GM19099 (cell line): Measurements from ENCODE around the gene DEXI.

ENCODE experiments used
- POLR2A ChIP-seq: IDR thresholded peaks from 3 replicates; pipeline ENCODE4 v1.6.1; 2011; ENCODE audit warnings: low read depth; ENCODE audit not compliant: insufficient read length; ENCODE audit errors: extremely low read depth

The DEXI gene

DNA sequence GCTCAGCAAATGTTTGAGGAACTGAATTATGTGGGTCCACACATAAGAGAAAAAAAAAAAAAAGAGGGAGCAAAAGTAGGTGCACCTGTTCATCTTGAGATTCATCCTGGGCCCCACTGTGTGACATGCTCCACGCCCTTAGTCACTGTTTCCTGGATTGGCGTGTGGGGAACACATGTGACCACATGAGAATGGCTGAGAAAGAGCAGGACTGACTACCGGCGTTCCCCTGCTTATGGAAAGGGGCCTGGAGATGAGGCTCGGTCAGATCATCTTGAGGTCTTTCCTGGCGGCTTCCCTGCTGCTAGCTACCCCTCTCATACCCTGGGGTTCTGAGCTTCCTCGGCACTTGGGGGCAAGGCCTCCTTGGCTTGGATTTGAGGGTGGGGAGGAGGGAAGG is 3.9 kb downstream of the DEXI start:
- TF ChIP-seq POLR2A = no peak

DNA sequence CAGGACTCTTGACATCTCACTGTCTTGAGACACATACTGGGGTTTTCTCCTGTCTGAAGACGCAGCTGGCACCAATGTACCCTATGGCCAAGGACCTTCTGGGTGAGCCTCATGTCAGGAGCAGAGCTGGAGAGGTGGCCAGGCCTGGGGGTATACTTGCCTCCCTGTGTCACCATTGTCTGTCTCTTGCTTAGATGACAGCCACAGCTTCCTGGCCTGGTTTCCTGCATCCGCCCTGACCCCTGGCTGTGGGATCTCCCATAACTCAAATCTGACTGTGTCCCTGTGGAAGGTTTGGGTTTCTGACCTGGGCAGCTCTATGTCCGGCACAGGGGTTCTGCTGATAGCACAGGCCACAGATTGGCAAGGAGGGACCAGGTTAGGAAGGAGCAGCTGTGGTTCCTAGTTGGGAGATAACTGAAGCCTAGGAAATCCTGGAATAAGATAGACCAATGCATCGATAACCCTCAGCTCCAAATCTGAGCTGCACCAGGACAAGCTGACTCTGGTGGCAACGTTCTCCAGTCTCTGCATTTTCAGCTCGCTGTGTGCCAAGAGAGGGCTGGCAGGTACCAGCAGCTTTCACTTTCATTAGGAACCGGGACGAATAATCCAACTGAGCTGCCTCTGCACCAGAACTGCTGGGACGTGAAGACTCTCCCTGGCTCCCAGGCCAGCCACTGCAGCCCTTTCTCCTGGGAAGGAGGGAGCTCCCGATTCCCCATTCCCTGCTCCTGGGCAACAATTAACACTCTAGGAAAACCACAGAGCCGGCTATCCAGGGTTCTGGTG is 5.0 kb downstream of the DEXI start:
- TF ChIP-seq POLR2A = no peak

DNA sequence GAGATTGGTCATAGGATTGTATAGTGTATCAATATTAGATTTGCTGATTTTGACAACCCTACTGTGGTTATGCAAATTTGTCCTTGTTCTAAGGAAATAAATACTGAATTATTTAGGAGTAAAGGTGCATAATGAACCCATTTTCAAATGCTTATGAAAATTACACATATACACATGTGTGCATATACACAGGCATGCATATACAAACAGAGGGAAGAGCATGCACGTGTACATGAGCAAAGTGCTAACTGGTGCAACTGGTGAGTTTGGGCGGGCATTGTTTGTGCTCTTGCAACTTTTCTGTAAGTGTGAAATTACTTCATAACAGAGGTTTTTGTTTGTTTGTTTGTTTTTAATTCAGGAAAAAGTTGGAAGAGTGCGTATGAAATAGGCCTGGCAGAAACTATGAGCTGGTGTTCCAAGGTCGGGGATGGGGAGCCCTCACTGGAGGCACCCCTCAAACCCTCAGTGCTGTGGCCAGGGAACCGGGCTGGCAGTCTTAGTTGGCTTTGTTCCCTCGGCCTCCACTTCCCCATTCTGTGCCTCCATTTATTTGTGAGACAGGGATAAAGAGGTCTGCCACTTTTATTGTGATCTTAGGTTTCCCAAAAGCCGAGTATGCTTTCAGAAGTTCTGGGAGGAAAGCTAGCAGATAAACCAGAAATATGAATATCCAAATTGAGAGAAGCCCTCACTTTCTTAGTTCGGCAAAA is 5.8 kb downstream of the DEXI start:
- no peak for TF ChIP-seq POLR2A

DNA sequence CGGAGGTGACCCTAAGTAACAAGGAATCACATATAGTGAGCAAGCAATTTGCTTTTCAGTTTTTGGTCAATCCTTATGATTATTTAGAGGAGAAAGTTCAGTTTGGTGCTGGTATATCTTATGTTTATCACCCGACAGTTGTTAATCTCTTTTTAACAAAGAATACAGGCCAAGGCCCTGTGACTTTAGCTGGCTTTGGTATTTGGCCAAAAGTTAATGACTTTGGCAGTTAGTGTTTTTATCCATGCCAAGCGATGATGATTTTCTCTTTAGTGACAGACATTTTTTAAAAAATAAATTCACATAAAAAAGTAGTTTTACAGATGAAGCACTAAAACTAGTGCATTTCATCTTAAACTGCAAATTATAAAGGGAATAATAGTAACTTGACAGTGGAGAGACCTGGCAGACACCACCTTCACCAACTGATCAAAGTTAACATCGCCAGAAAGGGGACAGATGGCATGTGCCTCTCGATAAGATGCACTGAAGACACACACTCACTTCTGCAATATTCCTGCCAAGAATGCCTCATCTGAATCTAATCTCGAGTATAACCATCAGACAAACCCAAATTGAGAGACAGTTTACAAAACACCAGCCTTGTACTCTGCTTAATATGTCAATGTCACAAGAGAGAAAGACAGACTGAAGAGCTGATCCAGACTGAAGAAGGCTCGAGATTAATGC is 6.9 kb downstream of the DEXI start:
- TF ChIP-seq POLR2A = no peak

DNA sequence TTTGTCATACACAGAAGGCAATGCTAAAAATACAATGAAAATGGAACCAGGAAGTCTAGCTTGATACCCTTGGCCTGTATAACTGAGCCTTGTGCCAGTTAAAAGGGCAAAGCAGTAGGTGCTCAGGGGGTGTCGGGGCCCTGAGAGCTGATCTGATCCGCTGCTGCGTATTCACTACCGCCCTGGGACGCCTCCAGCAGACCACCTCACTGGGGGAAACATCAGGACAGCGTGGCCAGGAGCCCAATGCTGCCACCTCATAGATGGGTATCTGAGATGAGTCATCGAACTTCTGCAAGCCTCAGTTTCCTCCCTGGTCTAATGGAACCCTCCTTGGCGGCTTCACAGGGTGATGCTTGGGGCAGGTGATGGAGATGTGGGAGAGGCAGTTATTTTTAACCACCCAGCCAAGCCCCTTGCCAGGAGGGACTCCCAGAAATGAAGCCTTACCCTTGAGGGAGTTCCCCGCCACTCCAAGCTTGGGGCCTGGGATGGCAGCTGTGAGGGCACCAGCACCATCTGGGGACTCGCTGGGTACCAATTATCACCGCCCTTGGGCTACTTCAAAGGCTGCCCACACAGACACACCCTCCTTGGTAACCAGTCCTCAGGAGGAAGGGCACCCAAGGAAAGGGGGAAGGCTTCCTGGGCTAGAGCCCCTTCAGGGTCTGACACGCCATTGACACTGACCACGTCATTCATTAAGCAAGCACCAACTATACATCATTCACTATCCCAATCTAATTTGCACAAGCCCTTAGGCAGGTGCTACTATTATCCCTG is 7.8 kb downstream of the DEXI start:
- TF ChIP-seq POLR2A = no peak

DNA sequence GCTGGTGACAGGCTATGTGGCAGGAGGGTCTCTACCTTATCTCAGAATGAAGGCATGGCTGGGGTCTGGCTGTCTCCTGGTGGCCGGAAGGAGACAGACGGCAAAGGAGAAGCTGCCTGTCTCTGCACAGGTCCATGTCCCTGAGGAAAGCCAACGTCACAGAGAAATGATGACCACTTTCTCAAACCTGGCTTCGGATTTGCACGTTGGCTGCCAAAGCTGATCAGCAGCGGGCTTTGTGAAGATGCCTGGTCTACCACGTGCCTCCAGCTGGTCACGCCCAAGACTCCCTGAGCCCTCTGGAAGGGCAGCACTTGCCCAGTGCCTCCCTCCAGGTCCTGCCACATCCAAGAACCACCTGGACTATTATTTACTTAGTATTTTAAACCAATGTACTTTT is 8.4 kb downstream of the DEXI start:
- no peak for TF ChIP-seq POLR2A

DNA sequence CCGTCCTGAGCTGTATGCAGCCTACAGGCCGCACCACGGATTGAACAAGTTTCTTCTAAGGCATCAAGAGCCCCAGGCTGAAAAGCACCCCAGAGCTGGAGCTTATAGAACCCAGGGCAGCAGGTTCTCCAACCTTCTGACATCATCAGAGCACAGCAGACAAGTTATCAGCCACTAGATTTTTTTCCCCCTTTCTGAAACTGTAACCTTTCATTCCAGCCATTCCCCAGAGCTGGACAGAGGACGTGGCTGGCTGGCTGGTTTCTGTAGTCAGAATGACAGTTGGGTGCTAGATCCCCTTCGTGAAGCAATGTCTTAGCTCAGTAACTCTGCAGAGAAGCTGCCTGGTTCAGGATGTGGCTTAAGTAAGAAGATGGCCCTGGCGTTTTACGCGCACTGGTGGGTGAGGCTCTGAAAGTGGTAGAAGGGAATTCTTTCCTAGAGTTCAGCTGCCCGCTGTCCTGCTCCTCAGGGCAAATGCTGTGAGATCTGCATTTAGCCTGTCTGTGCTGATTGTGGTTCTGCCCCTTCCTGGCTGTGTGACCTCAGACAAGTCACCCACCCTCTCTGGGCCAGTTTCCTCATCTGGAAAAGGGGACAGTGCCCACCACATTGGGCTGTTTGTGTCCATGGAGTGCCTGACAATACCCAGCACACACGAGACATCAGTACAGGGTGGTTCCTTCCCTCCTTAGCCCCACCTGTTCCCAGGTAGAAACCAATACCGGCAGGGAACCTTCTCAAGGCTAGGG is 9.1 kb downstream of the DEXI start:
- TF ChIP-seq POLR2A = no peak

DNA sequence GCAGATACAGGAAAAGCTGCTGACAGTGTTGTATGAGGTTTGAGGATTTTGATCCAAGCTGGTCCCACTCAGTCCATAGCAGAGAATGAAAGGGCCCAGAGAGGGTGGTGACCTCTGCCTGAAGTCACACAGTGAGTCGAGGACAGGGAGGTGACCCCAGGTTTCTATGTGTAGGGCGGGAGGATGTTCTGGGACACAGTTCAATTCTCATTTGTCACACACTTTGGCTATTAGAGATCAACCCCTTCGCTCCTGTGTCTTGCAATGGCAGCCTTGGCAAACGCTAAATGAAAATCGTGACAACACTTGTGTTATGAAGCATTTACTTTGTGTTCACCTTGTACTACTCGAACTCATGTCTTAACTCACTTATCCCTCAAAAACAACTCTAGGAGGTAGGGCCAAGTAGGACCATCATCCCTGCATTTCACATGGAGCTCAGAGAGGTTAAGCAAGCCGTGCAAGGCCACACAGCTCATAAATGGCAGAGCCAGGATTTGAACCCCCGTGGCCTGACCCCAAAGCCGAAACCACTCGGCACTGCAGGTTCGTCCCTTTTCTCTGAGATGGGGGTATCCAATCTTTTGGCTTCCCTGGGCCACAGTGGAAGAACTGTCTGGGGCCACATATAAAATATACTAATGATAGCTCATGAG is 10.2 kb downstream of the DEXI start:
- no peak for TF ChIP-seq POLR2A

DNA sequence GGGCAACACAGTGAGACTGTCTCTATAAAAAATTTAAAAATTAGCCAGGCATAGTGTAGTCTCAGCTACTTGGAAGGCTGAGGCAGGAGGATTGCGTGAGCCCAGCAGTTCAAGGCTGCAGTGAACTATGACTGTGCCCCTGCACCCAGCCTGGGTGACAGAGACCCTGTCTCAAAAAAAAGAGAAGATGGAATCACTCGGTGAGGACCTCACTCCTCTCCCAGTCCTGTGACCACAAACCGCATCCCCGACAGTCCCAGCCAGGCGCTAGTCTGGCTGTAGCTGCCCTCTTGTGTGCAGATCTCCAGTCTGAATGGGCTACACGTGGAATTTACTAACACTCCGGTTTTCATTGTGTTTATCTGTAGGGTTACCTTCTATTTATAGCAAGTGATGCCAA is 11.1 kb downstream of the DEXI start:
- TF ChIP-seq POLR2A = no peak

DNA sequence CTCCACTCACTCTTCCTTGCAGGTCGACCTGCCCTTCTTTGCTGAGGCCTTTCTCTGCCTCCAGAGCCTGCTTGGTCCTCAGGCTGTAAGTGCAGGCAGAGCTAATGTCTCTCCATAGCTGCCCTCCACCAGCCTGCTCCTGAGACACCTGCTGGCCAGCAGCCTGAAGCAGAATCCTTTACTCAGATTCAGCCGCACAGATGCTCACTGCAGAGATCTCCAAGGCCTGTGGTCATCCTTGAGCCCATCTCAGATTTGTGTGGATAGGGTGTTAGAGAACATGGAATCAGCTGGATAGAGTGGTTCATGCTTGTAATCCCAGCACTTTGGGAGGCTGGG is 11.5 kb downstream of the DEXI start:
- no peak for TF ChIP-seq POLR2A

DNA sequence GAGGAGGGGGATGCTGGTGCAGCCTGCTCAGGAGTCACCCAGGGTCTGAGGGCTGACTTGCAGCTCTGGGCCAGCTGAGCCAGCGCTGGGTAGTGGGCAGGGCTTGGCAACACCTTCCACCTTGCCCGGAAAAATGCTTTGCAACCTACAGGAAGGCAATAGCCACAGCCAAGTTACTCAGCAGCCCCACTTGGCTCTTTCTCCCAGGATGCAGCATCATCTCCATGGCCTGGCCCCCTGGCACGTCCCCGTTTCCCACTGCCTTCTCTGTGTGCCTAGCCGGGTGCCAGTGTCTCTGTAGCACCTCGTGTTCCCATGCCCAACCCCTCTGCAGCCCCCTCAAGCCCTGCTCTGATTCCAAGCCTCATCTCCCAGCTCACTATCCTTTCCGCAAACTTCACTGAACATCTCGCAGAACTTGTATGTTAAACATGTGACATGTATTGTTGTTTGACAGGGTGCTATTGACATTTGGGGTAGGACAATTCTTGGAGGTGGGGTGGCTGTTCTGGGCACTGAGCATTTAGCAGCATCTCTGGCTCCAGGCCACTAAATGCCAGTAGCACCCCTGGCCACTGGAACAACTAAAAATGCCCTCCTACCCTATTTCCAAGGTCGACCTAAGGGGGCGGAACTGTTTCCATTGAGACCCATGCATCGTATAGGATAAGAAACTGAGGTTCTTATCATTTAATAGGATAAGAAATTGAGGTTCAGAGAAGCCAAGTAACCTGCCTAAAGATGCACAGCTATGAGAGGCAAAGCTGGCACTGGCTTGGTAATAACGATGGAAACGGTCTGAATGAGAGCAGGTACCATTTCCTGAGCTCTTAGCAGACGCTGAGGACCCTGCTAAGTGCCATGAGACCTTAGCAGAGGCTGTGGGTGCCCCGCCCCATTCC is 12.2 kb downstream of the DEXI start:
- peak; percentile 31 for TF ChIP-seq POLR2A

DNA sequence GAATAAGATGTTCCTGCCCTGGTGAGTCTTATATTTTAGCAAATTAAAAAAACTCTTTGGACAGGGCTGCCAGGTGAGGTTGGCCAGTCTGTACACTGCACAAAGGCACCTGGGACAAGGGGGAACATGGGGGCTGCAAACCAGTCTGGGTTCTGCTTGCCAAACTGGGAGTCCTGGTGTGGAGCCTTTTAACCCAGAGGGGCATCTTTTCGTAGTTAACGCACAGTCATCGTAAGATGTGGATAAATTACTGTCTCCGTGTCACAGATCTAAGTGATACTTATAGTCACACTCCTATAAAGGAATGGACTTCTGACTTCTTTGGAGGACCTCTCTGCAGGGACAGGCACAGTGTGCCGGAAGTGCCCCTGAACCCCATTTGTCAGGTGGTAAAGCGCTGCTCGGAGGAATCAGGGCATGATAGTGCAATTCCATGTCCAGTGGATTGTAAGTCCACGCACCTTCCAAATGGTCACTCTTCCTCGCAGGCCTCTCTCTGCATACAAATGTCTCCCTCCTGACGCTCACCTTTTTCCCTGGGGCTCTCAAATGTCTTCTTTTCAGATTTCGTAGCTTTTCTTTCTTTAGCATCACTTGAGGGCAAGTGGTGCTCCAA is 14.7 kb downstream of the DEXI start:
- no peak for TF ChIP-seq POLR2A

DNA sequence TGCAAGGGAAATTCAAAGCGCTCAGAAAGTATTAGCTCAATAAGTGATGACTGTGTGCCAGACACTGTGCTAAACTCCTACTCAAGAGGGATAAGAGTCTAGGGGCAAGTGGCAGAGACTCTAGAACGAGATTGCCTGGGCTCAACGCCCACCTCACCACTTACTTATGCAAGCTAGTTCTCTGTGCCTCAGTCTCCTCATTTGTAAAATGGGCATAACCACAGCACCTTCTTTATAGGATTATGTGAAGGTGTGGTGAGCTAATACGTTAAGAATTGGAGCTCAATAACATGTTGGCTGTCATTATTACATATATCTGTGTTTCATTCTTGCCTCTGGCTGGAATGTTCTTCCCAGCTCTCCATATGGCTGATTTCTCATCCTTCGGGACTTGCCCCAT is 15.4 kb downstream of the DEXI start:
- TF ChIP-seq POLR2A = peak; percentile 12

DNA sequence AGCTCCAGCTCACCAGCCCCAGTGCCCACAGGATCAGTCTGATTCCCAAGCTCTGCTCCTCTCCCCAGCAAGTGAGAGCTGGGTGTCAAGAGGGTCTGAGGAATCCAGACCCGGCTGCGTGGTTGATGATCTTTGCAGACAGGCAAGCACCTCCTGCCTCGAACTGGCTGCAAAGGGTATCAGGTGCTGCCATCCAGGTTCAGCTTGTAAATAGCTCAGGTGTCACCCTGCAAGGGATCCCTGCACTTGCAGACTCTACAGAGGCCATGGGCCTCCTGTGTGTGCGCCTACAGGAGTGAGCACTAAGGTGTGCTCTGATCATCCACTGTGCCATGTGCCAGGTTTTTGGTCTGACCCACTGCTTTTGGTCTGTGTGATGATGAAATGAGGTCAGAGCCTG is 16.2 kb downstream of the DEXI start:
- TF ChIP-seq POLR2A = no peak
